Measurements from ENCODE around the gene SEMA4C.
"Not testable (repeated sequence)": the region's sequence is repeated elsewhere in the genome, so short reads cannot be mapped to it uniquely, and the experiment has no call there.

Gene SEMA4C

DNA sequence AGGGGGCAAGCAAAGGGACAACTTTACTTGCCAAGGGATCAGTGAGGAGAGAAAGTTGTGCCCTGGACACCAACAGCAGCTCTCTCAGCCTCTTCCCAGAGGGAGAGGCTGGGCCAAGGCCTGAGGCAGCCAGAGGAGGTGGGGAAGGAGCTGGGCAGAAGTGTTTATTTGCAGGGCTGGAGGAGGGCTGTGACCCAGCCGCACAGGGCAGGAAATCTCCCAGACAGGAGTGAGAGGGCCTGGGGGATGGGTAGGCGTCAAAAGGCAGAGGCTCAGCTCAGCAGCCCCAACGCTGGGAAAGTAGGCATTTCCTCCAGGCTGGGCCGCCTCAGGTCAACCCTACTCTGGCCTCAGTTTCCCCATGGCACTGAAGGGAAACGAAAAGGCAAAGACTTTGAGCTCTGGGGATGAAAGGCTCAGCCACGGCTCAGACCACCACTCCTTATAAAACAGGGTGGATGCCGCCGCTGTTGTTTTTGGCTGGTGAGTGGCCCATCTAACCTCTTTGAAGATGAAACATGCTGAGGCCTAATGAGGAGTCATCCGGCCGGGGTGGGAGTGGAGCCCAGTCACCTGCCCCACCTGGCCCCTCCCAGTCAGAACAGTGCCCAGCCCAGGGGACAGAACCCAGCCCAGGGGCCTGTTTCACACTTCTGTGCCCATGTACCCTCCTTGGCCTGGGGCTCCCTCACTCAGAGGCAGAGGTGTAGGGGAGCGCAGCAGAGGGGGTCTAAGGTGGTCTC lies 21.9 kb upstream of the SEMA4C start:
- DNase-seq (ENCODE audit: extremely low read depth, low read depth): no peak
- no peak overlapping the region for H3K4me3 ChIP-seq (replicated peaks; ENCODE audit: low read depth, low read length)
- TF ChIP-seq, protein P1, sequence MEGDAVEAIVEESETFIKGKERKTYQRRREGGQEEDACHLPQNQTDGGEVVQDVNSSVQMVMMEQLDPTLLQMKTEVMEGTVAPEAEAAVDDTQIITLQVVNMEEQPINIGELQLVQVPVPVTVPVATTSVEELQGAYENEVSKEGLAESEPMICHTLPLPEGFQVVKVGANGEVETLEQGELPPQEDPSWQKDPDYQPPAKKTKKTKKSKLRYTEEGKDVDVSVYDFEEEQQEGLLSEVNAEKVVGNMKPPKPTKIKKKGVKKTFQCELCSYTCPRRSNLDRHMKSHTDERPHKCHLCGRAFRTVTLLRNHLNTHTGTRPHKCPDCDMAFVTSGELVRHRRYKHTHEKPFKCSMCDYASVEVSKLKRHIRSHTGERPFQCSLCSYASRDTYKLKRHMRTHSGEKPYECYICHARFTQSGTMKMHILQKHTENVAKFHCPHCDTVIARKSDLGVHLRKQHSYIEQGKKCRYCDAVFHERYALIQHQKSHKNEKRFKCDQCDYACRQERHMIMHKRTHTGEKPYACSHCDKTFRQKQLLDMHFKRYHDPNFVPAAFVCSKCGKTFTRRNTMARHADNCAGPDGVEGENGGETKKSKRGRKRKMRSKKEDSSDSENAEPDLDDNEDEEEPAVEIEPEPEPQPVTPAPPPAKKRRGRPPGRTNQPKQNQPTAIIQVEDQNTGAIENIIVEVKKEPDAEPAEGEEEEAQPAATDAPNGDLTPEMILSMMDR (IDR thresholded peaks at IDR 0.05; ENCODE audit: low read depth, low read length, missing control alignments): no peak

DNA sequence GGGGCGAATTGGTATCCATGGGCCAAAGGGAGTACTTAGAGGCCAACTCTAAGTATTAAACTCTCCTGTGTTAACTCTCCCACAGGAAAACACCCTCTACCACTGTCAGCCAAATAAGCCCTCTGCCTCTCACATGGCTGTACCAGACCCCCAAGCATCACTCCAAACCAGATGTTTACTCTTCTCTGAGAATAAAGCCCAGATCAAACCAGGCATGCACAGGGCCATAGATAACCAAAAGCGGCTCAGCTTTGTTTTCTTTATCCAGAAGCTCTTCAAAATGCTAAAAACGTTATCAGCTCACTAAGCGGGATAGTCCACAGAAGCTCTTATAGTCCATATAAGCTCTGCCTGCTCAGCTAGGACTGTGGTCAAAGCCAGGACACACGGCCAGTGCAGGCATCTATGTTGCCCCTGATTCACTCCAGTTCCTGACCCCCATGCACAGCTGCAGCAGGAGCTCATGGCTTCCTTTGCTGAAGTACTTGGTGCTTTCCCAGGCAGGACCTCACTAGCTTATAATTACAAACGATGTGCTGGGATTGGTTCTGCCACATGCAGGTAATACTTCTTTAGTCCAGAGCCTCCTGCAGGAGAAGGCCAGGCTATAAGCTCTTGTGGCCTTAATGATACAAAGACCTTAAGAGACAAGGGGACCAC lies 21.0 kb upstream of the SEMA4C start:
- TF ChIP-seq, protein P1 (IDR thresholded peaks at IDR 0.05; ENCODE audit: low read depth, low read length, missing control alignments): no peak
- no peak for DNase-seq (ENCODE audit: extremely low read depth, low read depth)
- no peak overlapping the region for H3K4me3 ChIP-seq (replicated peaks; ENCODE audit: low read depth, low read length)

DNA sequence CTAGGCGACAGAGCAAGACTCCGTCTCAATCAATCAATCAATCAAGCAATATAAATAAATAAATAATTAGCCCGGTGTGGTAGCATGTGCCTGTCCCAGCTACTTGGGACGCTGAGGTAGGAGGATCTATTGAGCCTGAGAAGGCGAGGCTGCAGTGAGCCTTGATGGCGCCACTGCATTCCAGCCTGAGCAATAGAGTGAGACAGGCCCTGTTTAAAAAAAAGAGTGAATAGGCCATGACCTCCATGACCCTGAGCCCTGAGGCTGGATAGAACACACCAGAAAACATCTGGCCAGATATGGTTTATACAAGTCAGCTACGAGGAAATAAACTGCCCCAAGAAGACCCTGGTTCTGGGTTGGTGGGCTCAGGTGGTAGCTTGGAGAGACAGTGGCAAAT lies 20.4 kb upstream of the SEMA4C start:
- TF ChIP-seq, protein P1 (IDR thresholded peaks at IDR 0.05; ENCODE audit: low read depth, low read length, missing control alignments): no peak

DNA sequence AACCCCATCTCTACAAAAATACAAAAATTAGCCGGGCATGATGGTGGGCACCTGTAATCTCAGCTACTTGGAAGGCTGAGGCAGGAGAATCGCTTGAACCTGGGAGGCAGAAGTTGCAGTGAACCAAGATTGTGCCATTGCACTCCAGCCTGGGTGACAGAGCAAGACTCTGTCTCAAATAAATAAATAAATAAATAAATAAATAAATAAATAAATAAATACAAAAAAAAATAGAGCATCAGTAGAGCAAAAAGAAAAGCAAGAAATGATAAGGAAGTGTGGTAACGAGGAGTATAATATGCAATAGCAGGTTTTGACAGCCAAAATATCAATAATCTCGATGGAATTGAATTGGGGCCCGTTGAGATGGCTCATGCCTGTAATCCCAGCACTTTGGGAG lies 19.6 kb upstream of the SEMA4C start:
- H3K4me3 ChIP-seq (replicated peaks; ENCODE audit: low read depth, low read length); DNase-seq (ENCODE audit: extremely low read depth, low read depth): not testable (repeated sequence)

More for the DNA sequence above, 20.4 kb upstream of the SEMA4C start:
- no peak for DNase-seq (ENCODE audit: extremely low read depth, low read depth)
- H3K4me3 ChIP-seq (replicated peaks; ENCODE audit: low read depth, low read length): no peak overlapping the region

DNA sequence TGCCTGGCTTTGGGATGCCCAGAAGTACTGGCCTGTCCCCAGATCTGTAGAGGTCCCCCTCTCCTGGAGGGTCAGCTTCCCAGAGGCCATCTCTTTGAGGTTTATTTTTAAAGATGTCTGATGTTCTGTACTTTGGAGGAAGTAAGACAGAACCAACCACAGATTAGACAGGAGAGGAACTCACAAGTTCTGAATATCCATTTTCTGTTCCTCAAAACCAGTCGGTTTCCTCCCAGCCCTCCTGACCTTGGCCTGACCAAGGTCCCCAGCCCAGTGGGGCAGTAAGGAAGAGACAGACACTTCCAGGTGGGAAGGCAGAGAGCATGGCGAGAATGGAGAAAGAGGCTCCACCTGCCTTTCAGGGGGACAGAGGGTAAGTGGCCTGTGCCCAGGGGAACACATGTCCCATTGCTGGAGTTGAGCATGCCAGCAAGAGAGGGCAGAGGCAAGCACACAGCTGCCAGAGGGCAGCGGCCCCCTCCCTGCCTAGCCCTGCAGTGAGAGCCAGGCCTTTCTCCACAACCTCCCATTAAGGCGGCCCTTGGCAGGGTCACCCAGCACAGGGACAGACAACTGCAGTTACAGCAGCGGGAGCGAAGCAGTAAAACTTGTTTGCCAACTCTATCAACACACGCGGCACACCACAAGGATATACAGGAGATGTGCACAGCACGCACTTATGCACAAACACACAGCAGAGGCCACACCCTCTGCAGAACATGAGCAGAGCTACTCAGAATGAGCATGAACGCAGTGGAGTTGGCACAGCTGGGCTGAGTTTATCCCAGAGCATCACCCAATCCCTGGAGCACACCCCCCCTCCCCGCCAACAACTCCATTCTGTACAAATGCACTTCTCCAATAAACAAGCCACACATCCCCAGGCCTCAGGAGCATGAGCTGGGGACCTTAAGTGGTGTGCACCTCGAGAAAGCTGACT lies 18.5 kb upstream of the SEMA4C start:
- no peak overlapping the region for H3K4me3 ChIP-seq (replicated peaks; ENCODE audit: low read depth, low read length)
- TF ChIP-seq, protein P1 (IDR thresholded peaks at IDR 0.05; ENCODE audit: low read depth, low read length, missing control alignments): no peak
- no peak for DNase-seq (ENCODE audit: extremely low read depth, low read depth)

DNA sequence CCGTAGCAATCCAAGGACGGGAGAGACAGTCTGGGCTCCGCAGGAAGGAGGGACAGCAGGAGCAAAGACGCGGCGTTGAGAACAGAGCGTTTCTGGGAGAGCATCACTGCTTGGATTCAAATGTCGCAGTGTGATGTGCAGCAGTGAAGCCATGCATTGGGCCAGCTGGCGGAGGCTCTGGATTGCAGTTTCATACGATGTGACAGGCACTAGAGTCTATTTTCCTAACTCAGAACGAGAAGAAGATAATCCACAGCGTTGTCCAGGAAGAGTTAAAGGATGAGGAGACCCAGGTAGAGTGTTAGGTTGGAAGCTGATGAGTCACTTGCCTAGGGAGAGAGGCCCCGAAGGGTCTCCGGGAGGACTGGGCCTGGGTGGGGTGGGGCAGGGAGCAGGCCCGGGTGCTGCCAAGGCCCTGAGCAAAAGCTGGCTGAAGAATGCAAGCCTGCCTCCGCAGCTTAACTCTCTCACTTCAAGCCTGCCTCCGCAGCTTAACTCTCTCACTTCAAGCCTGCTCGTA lies 17.7 kb upstream of the SEMA4C start:
- TF ChIP-seq, protein P1 (IDR thresholded peaks at IDR 0.05; ENCODE audit: low read depth, low read length, missing control alignments): no peak
- no peak for DNase-seq (ENCODE audit: extremely low read depth, low read depth)
- H3K4me3 ChIP-seq (replicated peaks; ENCODE audit: low read depth, low read length): no peak overlapping the region

Data from HFF-Myc (cell line).